Right atrium auricular region (tissue), 2 donors: ENCODE data around the gene PTPN23. TPM values are rescaled to one million over a fixed set of nuclear protein-coding genes. Genes with fewer than 3 reads are reported as not detected.
A peak's percentile ranks its signal among the peaks of the same experiment; 100 is the strongest.
"Not testable (repeated sequence)": the region's sequence is repeated elsewhere in the genome, so short reads cannot be mapped to it uniquely, and the experiment has no call there.

Experiments
- DNase-seq: peaks from one replicate; pipeline ENCODE4 v3.0.0-alpha.2; 2019; ENCODE audit warnings: low spot score
- H3K27ac ChIP-seq, 2 donors: fragments of 200-600 bp; sonication (generic); 1 replicate in 1 of 2; 2 replicates in 1 of 2; pipeline ENCODE4 v1.5.1; 2016 to 2019
- H3K27me3 ChIP-seq, 2 donors: fragments of 200-600 bp; sonication (generic); one replicate each; pipeline versions ENCODE4 v1.5.1 to v1.6.0; 2017 to 2019
- H3K36me3 ChIP-seq: fragments of 200-600 bp; sonication (generic); one replicate; pipeline ENCODE4 v1.5.1; 2016
- H3K4me1 ChIP-seq, 2 donors: fragments of 200-600 bp; sonication (generic); one replicate each; pipeline versions ENCODE4 v1.5.1 to v1.6.0; 2017 to 2019
- H3K4me3 ChIP-seq, 2 donors: fragments of 200-600 bp; sonication (generic); 1 replicate in 1 of 2; 2 replicates in 1 of 2; pipeline ENCODE4 v1.5.1; 2017 to 2019; ENCODE audit warnings: mild to moderate bottlenecking in 1 of 2, moderate library complexity in 1 of 2
- H3K9me3 ChIP-seq, 2 donors: fragments of 200-600 bp; sonication (generic); one replicate each; pipeline ENCODE4 v1.5.1; 2019
- total RNA-seq, 2 donors: library from RNA; depleted of rRNA; stranded (reverse); fragments of >200 nt; gene quantifications; one replicate each; pipeline ENCODE4 v1.1.0, GENCODE V29; 2016
- TF ChIP-seq, protein P1 (sequence below), 2 donors: fragments of 200-600 bp; sonication (generic); IDR thresholded peaks; one replicate each; pipeline ENCODE4 v1.5.1; 2019; ENCODE audit warnings: antibody characterized with exemption in 2 of 2

PTPN23 gene
- total RNA-seq, 2 donors from 2014 or later, result 13.7 to 18.8 TPM

DNA sequence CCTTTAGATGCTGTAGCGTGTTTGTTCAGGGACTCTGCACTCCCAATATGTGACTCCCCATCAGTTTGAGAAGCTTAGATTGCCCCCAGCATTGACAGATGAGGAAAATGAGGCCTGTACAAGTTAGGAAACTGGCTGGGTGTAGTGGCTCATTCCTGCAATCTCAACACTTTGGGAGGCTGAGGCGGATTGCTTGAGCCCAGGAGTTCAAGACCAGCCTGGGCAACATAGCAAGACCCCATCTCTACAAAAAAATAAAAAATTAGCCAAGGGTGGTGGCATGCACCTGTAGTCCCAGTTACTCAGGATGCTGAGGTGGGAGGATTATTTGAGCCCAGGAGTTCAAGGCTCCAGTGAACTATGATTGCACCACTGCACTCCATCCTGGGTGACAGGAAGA is 14.0 kb upstream of the PTPN23 start:
- Histone ChIP-seq H3K4me1 (peaks cover 0 to 8% of the 10 kb centered on the region in 2 donors), H3K27me3 (no peaks in the 10 kb centered on the region), H3K36me3 (no peaks in the 10 kb centered on the region), H3K27ac (no peak overlapping the region), H3K9me3 (no peaks in the 10 kb centered on the region), H3K4me3 (no peak overlapping the region)
- no peak for DNase-seq
- TF ChIP-seq, protein P1, sequence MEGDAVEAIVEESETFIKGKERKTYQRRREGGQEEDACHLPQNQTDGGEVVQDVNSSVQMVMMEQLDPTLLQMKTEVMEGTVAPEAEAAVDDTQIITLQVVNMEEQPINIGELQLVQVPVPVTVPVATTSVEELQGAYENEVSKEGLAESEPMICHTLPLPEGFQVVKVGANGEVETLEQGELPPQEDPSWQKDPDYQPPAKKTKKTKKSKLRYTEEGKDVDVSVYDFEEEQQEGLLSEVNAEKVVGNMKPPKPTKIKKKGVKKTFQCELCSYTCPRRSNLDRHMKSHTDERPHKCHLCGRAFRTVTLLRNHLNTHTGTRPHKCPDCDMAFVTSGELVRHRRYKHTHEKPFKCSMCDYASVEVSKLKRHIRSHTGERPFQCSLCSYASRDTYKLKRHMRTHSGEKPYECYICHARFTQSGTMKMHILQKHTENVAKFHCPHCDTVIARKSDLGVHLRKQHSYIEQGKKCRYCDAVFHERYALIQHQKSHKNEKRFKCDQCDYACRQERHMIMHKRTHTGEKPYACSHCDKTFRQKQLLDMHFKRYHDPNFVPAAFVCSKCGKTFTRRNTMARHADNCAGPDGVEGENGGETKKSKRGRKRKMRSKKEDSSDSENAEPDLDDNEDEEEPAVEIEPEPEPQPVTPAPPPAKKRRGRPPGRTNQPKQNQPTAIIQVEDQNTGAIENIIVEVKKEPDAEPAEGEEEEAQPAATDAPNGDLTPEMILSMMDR (IDR thresholded peaks at IDR 0.05), result no peak

DNA sequence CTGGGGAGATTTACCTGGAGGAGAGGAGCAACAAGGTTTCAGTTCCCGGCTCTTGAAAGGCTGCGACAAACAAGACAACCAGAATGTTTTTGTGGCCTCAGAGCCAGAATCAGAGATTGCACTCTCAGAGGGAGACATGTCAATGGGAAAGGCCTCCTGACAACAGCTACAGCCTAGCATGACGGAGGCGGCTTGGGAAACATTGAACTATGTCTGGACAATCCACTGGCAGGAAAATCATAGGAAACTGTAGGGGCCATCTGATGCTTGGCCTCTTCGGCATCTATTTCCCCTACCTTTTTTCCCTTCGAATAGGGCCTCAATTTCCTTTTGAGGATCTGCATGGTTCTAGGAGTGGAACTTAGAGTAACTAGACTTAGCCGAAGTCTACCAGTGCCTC is 13.2 kb upstream of the PTPN23 start:
- Histone ChIP-seq H3K4me3 (no peak overlapping the region), H3K27ac (no peak overlapping the region), H3K27me3 (no peaks in the 10 kb centered on the region), H3K4me1 (peaks cover 0 to 8% of the 10 kb centered on the region in 2 donors), H3K36me3 (no peaks in the 10 kb centered on the region), H3K9me3 (no peaks in the 10 kb centered on the region)
- DNase-seq, result no peak
- TF ChIP-seq, protein P1 (IDR thresholded peaks at IDR 0.05), result no peak

DNA sequence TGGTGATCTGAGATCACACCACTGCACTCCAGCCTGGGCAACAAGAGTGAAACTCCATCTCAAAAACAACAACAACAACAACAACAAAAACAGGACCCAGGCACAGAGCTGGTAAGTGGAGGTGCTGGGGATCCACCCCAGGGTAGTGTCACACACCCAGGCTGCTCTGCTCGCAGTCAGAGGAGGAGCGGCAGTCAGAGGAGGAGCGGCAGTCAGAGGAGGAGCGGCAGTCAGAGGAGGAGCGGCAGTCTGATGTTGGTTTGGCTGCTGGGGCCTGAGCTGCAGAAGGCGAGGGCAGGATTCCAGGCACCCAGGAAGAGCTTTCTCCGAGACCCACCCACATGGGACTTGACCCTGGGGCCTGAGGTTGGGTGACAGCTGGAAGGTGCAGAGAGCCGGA is 10.8 kb upstream of the PTPN23 start:
- H3K4me1 ChIP-seq, H3K9me3 ChIP-seq, H3K4me3 ChIP-seq, H3K27ac ChIP-seq, H3K36me3 ChIP-seq, DNase-seq, H3K27me3 ChIP-seq: not testable (repeated sequence)

DNA sequence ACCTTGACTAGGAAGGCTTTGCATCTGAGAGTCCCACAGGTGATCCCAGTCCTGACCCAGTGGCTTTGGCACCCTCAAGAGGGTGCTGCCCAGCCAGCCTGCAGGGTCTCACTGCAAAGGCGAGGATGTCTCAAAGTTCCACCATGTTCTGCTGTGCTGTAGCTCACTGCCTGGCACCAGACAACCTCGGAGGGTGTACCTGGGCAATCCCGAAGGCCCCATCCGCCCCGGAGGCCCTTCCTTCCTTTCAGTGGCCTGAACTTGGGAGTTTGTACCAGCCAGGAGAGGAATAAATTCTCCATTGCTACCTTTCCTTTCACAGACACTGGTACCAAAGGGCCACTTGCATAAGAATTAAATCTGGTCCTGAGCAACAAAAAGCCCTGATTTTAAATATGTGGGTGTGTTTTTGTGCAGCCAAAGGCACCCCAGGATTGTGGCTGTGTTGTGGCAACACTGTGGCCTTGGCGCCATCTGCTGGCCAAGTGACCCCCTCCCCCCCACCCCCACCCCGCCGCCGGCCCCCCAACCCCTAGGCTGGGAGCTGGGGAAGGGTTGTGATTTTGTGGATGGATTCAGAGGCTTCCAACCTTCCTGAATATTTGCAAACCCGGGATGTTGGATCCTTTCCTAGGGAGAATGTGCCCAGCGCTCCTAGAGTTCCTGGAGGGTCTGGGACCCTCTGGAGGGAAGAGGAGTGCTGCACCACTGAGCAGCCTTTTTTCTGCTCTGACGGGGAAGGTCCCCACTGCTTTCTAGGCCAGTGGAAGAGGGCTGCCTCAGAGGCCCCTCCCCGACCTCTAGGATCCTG is 9.7 kb upstream of the PTPN23 start:
- no peaks in the 10 kb centered on the region for H3K9me3 ChIP-seq
- no peaks in the 10 kb centered on the region for H3K36me3 ChIP-seq
- TF ChIP-seq, protein P1 (IDR thresholded peaks at IDR 0.05), result peak; percentile 29 to 71
- no peaks in the 10 kb centered on the region for H3K27me3 ChIP-seq
- no peak overlapping the region for H3K4me3 ChIP-seq
- H3K4me1 ChIP-seq, result peaks cover 0 to under 1% of the 10 kb centered on the region in 2 donors
- DNase-seq, result no peak
- H3K27ac ChIP-seq, result no peak overlapping the region

DNA sequence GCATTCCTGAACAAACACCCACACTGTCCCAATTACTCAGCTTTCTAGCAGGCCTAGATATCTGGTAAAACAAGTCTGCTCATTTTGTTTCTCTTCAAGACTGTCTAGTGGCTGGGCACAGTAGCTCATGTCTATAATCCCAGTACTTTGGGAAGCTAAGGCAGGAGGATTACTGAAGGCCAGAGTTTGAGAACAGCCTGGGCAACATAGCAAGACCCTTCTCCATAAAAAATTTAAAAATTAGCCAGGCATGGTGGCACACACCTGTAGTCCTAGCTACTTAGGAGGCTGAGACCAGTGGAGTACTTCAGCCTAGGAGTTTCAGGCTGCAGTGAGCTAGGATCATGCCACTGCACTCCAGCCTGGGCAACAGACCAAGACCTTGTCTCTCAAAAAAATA is 6.2 kb upstream of the PTPN23 start:
- Histone ChIP-seq H3K9me3 (no peaks in the 10 kb centered on the region), H3K36me3 (no peaks in the 10 kb centered on the region), H3K27ac (no peak overlapping the region), H3K27me3 (no peaks in the 10 kb centered on the region), H3K4me3 (no peak overlapping the region), H3K4me1 (peaks cover 0 to 3% of the 10 kb centered on the region in 2 donors)
- no peak for DNase-seq
- TF ChIP-seq, protein P1 (IDR thresholded peaks at IDR 0.05), result no peak

DNA sequence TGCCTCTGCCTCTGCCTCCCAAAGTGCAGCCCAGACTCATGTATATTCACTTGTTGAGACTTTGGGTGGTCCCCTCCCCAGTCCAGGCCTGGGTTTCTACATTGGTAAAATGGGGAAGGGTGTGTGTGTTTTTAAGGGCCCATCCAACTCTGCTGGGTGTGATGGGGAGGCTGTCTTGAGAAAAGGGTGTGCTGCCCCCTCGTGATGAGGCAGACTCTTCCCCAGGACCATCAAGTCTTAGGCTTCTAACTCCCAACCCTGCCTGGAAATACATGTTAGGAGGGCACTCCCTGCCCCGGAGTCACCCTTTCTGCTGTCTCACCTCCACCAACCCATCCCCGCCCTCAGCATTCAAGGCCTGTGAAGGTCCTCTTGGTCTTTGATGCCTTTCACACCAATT is 4.4 kb upstream of the PTPN23 start:
- Histone ChIP-seq H3K27ac (no peak overlapping the region), H3K9me3 (no peaks in the 10 kb centered on the region), H3K4me3 (no peak overlapping the region), H3K4me1 (peaks cover 0 to 11% of the 10 kb centered on the region in 2 donors), H3K36me3 (no peaks in the 10 kb centered on the region), H3K27me3 (no peaks in the 10 kb centered on the region)
- TF ChIP-seq, protein P1 (IDR thresholded peaks at IDR 0.05), result no peak
- DNase-seq, result no peak
